ENCODE data around the gene PLPPR3. TPM values are rescaled to one million over a fixed set of nuclear protein-coding genes. Genes with fewer than 3 reads are reported as not detected.

The PLPPR3 gene
- polyA plus RNA-seq, 1 donor (not counting 4 experiments of a cell fraction or from before 2014, with no cell fraction given) = not detected

DNA sequence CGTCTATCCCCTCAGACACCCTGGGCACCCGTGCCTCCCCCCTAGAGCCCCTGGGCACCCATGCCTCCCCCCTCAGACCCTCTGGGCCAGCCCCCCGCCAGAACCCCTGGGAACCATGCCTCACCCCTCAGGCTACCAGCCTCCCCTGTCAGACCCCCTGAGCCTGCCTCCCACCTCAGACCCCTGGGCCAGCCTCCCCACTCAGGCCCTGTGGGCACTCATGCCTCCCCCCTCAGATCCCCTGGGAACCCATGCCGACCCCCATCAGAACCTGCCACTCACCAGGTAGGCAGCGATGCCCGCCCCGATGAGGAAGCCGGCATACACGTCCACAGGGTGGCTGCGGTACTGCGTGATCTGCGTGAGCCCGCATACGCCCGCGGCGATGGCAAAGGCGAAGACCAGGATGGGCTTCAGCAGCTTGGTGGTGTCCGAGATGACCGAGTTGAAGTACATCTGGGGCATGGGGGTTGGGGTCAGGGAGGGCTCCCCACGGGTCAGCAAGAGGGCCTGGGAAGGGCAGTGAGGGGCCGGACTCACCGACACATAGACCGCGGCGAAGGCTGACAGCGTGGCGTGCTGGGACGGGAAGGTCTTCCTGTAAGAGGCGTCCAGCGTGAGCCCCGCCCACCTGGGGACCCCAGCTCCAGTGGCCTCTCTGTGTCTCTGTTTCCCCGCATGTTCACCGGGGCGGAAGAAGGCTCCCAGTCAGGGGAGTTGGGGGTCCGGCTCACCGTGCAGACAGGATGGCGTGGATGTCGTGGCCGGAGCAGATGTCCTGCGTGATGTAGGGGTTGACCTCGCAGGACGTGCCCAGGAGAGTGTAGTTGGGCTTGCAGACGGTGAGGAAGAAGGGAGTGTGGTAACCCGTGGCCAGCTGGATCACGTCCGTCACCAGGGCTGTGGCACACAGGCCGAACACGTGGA is 7.3 kb downstream of the PLPPR3 start:
- DNase-seq (ENCODE audit: low read depth, low spot score) = no peak
- no peak for FAIRE-seq
- no peaks in the 10 kb centered on the region for H3K9me3 ChIP-seq (ENCODE audit: control insufficient read depth, low read depth, low read length)
- no peak overlapping the region for H2AFZ ChIP-seq (ENCODE audit: control insufficient read depth, low read length)
- peaks cover 11 to 13% of the 10 kb centered on the region in 2 experiments for H3K36me3 ChIP-seq (ENCODE audit: control insufficient read depth in 2 of 2, extremely low read depth in 1 of 2, insufficient read depth in 2 of 2, low read length in 2 of 2)
- no peak overlapping the region for H3K4me3 ChIP-seq (ENCODE audit: control insufficient read depth in 2 of 3, extremely low read depth in 1 of 3, insufficient read depth in 2 of 3, low read depth in 1 of 3, low read length in 3 of 3)
- H3K27me3 ChIP-seq (ENCODE audit: control insufficient read depth, extremely low read depth, insufficient read depth, low read length) = no peaks in the 10 kb centered on the region
- no peak overlapping the region for H3K9ac ChIP-seq (ENCODE audit: control insufficient read depth, extremely low read depth, insufficient read depth, low read length)
- dilution Hi-C loops (cut with MboI; ENCODE audit: extremely low pct_ligation_motif_present, low sequenced_read_pairs) = no loop called here
- no peak overlapping the region for H3K27ac ChIP-seq (ENCODE audit: control insufficient read depth, insufficient read depth, low read length)
- peaks cover 14% of the 10 kb centered on the region for H4K20me1 ChIP-seq (ENCODE audit: control insufficient read depth, extremely low read depth, insufficient read depth, low read length)
- H3K79me2 ChIP-seq (ENCODE audit: control insufficient read depth, insufficient read depth, low read length) = peaks cover 3% of the 10 kb centered on the region
- H3K4me1 ChIP-seq (ENCODE audit: control insufficient read depth, extremely low read depth, insufficient read depth, low read length) = no peaks in the 10 kb centered on the region
- no peaks in the 10 kb centered on the region for H3K9me1 ChIP-seq (ENCODE audit: control insufficient read depth, extremely low read depth, insufficient read depth, low read length)
- H3K4me2 ChIP-seq (ENCODE audit: control insufficient read depth, extremely low read depth, insufficient read depth, low read depth, low read length) = no peak overlapping the region
- no peak for TF ChIP-seq EZH2 (IDR thresholded peaks at IDR 0.05; ENCODE audit: low read length)
- TF ChIP-seq, protein P1, sequence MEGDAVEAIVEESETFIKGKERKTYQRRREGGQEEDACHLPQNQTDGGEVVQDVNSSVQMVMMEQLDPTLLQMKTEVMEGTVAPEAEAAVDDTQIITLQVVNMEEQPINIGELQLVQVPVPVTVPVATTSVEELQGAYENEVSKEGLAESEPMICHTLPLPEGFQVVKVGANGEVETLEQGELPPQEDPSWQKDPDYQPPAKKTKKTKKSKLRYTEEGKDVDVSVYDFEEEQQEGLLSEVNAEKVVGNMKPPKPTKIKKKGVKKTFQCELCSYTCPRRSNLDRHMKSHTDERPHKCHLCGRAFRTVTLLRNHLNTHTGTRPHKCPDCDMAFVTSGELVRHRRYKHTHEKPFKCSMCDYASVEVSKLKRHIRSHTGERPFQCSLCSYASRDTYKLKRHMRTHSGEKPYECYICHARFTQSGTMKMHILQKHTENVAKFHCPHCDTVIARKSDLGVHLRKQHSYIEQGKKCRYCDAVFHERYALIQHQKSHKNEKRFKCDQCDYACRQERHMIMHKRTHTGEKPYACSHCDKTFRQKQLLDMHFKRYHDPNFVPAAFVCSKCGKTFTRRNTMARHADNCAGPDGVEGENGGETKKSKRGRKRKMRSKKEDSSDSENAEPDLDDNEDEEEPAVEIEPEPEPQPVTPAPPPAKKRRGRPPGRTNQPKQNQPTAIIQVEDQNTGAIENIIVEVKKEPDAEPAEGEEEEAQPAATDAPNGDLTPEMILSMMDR (optimal IDR thresholded peaks at IDR 0.05 in 1 of 3, IDR thresholded peaks at IDR 0.05 in 1 of 3, conservative IDR thresholded peaks at IDR 0.05 in 1 of 3; ENCODE audit: extremely low read depth in 1 of 3, insufficient read depth in 2 of 3, low read length in 3 of 3) = no peak

DNA sequence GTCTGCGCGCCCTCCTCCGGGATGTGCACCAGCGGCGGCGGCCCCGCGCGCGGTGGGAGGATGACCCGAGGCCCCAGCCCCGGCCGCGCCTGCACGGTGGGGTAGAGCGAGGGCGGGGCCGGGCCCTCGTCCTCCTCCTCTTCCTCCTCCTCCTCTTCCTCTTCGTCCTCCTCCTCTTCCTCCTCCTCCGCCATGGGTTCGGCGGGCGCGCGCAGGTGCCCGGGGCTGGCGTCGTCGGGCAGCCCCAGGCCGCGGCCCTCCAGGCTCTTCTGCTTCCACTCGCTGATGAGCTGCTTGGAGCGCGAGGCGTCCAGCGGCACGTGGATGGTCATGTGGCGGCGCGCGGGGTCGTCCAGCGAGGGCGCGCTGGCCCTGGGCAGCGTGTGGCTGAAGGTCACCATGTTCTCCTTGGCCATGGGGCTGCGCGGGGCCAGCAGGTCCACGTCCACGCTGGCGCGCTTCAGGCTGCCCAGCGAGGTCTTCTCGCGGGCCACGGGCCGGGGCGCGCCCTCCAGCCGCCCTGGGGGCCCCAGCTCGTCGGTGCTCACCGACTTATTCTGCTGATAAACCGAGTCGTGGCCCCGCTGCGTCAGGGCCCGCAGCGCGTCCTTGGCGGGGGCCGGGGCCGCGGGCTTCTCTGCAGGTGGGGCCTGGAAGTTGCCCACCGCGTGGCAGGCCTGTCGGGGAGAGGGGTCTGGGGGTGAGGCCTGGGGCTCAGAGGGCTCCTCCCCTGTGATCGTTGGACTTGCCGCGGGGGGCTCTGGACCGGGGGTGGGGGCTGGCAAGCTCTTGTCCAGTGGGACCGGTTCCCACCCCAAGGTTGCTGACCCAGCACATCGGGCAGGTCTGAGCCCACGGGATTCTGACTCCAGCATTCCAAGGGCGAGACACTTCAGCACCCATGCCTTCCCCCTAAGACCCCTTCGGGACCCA is 8.3 kb downstream of the PLPPR3 start:
- FAIRE-seq (no peak), DNase-seq (ENCODE audit: low read depth, low spot score) (no peak)
- no peak overlapping the region for H3K4me2 ChIP-seq (ENCODE audit: control insufficient read depth, extremely low read depth, insufficient read depth, low read depth, low read length)
- H3K9me1 ChIP-seq (ENCODE audit: control insufficient read depth, extremely low read depth, insufficient read depth, low read length) = no peaks in the 10 kb centered on the region
- peaks cover 14 to 17% of the 10 kb centered on the region in 2 experiments for H3K36me3 ChIP-seq (ENCODE audit: control insufficient read depth in 2 of 2, extremely low read depth in 1 of 2, insufficient read depth in 2 of 2, low read length in 2 of 2)
- no peak overlapping the region for H2AFZ ChIP-seq (ENCODE audit: control insufficient read depth, low read length)
- no peak overlapping the region for H3K27ac ChIP-seq (ENCODE audit: control insufficient read depth, insufficient read depth, low read length)
- no peak overlapping the region for H3K9ac ChIP-seq (ENCODE audit: control insufficient read depth, extremely low read depth, insufficient read depth, low read length)
- H3K4me1 ChIP-seq (ENCODE audit: control insufficient read depth, extremely low read depth, insufficient read depth, low read length) = no peaks in the 10 kb centered on the region
- H4K20me1 ChIP-seq (ENCODE audit: control insufficient read depth, extremely low read depth, insufficient read depth, low read length) = peaks cover 16% of the 10 kb centered on the region
- peaks cover 7% of the 10 kb centered on the region for H3K79me2 ChIP-seq (ENCODE audit: control insufficient read depth, insufficient read depth, low read length)
- no peaks in the 10 kb centered on the region for H3K27me3 ChIP-seq (ENCODE audit: control insufficient read depth, extremely low read depth, insufficient read depth, low read length)
- dilution Hi-C loops (cut with MboI; ENCODE audit: extremely low pct_ligation_motif_present, low sequenced_read_pairs) = no loop called here
- H3K4me3 ChIP-seq (ENCODE audit: control insufficient read depth in 2 of 3, extremely low read depth in 1 of 3, insufficient read depth in 2 of 3, low read depth in 1 of 3, low read length in 3 of 3) = no peak overlapping the region
- H3K9me3 ChIP-seq (ENCODE audit: control insufficient read depth, low read depth, low read length) = no peaks in the 10 kb centered on the region
- TF ChIP-seq, protein P1 (optimal IDR thresholded peaks at IDR 0.05 in 1 of 3, IDR thresholded peaks at IDR 0.05 in 1 of 3, conservative IDR thresholded peaks at IDR 0.05 in 1 of 3; ENCODE audit: extremely low read depth in 1 of 3, insufficient read depth in 2 of 3, low read length in 3 of 3) = no peak
- no peak for TF ChIP-seq EZH2 (IDR thresholded peaks at IDR 0.05; ENCODE audit: low read length)

Measured in keratinocyte (primary cell).